Activated T-cell treated with anti-CD3 and anti-CD28 coated beads for 24 hours (primary cell): ENCODE results near the gene GLRX3.
"Not testable (repeated sequence)": the region's sequence is repeated elsewhere in the genome, so short reads cannot be mapped to it uniquely, and the experiment has no call there.

Experiments
- DNase-seq: peaks from one replicate; pipeline ENCODE4 v3.0.0-alpha.2; 2020; ENCODE audit warnings: low read depth

GLRX3 gene

GRCh38 chr10:130189608-130190054, 53.4 kb downstream of the GLRX3 start:
- DNase-seq = no peak

- DNase-seq = peak; percentile 84
These were observed 54.0 kb downstream of the GLRX3 start for GRCh38 chr10:130190055-130190736.

- DNase-seq = no peak
These were observed 54.5 kb downstream of the GLRX3 start for GRCh38 chr10:130190737-130191115.

GRCh38 chr10:130191380-130191779, 55.2 kb downstream of the GLRX3 start:
- no peak for DNase-seq

- DNase-seq = no peak
These were observed 56.2 kb downstream of the GLRX3 start for GRCh38 chr10:130192276-130192848.

- DNase-seq = no peak
These were observed 56.8 kb downstream of the GLRX3 start for GRCh38 chr10:130193033-130193432.

- DNase-seq = no peak
These were observed 57.5 kb downstream of the GLRX3 start for GRCh38 chr10:130193493-130194193.

GRCh38 chr10:130194194-130194990, 58.2 kb downstream of the GLRX3 start:
- DNase-seq = no peak

GRCh38 chr10:130194991-130195645, 58.9 kb downstream of the GLRX3 start:
- DNase-seq = no peak

GRCh38 chr10:130195746-130196294, 59.6 kb downstream of the GLRX3 start:
- no peak for DNase-seq

- DNase-seq = no peak
These were observed 60.6 kb downstream of the GLRX3 start for GRCh38 chr10:130196511-130197487.

- no peak for DNase-seq
These were observed 62.5 kb downstream of the GLRX3 start for GRCh38 chr10:130198651-130199050.

GRCh38 chr10:130200179-130201042, 64.2 kb downstream of the GLRX3 start:
- DNase-seq = no peak

- DNase-seq = no peak
These were observed 64.8 kb downstream of the GLRX3 start for GRCh38 chr10:130201043-130201380.

GRCh38 chr10:130202150-130202549, 66.0 kb downstream of the GLRX3 start:
- DNase-seq = not testable (repeated sequence)

GRCh38 chr10:130202984-130203621, 66.9 kb downstream of the GLRX3 start:
- no peak for DNase-seq

GRCh38 chr10:130203626-130204025, 67.4 kb downstream of the GLRX3 start:
- no peak for DNase-seq

- no peak for DNase-seq
These were observed 70.1 kb downstream of the GLRX3 start for GRCh38 chr10:130206216-130206737.

- DNase-seq = no peak
These were observed 71.0 kb downstream of the GLRX3 start for GRCh38 chr10:130207205-130207604.
